ENCODE results near the gene DLL3.

GRCh38 chr19:39539165-39539517, 40.4 kb downstream of the DLL3 start:
- no peak for TF ChIP-seq POLR2A (IDR thresholded peaks at IDR 0.05; ENCODE audit: low read length)
- TF ChIP-seq GATA1 (IDR thresholded peaks at IDR 0.05; ENCODE audit: low read depth, low read length), result no peak

Data from erythroblast (primary cell).